GOT3 (cell line): Measurements from ENCODE around the gene ACTL6B.

ENCODE experiments used
- DNase-seq: peaks from one replicate; lab custom pipeline; 2025; ENCODE audit warnings: mixed read lengths; lab: John Stamatoyannopoulos, UW

Gene ACTL6B

DNA sequence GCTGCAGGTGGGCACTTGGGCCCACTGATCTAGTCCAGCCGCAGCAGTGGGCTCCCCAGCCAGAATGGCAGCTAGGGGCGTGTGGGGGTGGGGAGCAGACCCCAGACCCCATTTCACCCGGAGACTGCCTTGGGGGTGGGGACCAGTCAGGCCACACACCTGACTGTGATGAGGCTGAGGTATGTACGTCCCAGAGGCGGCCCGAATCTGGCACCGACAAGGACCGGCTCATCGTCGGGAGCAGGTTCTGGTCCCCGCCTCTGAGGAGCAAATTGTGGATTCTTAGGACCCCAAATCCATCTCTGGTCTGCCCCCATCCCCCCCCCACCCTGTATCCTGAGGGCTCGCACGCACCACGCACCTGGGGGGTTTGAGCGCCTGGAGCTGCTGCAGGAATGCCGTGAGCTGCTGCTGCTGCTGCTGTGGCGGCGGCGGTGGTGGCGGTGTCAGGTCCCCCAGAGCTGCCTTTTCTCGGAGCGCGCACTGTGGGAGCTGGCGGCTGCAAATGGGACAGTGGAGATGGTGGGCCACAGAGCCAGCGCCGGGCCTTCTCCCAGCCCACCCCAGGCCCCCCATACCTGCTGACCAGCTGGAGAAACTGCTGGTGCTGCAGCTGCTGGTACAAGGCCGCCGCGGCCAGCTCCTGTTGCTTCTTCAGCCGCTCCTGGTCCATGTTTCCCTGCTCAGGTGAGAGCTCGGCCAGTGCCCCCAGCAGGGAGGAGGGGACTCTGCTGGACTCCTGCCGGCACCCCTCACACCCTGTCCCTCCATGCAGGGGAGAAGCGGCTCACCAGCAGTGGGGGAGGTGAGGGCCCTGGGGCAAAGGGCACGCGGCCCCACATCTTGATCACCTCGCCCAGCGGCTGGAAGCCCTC is 27.6 kb upstream of the ACTL6B start:
- DNase-seq = no peak

- no peak for DNase-seq
These were observed 26.9 kb upstream of the ACTL6B start for GRCh38 chr7:100682991-100683658.

DNA sequence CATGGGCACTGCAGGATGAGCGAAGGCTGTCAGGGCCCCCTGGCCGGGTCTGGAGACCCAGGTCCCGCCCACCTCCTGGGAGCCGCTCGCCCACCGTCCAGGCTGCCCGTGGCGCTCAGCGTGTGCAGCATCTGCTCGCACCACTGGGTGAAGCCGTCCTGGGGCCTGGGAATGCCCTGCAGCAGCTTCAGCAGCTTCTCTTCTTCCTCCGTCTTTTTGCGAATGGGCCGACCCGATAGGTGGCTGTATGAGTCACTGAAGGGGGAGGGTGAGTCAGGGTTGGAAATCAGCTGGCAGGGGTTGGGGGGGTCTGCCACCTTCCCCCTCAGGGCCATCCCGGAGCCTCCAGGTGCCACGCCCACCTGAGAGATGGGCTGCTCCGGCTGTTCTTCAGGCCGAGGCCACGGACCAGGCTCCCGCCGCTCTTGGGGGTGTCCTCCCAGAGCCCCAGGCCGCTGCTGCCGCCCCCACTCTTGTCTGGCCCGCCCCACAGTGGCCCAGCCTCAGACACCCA is 26.0 kb upstream of the ACTL6B start:
- no peak for DNase-seq

GRCh38 chr7:100681491-100682227 is 25.4 kb upstream of the ACTL6B start:
- DNase-seq = no peak

DNA sequence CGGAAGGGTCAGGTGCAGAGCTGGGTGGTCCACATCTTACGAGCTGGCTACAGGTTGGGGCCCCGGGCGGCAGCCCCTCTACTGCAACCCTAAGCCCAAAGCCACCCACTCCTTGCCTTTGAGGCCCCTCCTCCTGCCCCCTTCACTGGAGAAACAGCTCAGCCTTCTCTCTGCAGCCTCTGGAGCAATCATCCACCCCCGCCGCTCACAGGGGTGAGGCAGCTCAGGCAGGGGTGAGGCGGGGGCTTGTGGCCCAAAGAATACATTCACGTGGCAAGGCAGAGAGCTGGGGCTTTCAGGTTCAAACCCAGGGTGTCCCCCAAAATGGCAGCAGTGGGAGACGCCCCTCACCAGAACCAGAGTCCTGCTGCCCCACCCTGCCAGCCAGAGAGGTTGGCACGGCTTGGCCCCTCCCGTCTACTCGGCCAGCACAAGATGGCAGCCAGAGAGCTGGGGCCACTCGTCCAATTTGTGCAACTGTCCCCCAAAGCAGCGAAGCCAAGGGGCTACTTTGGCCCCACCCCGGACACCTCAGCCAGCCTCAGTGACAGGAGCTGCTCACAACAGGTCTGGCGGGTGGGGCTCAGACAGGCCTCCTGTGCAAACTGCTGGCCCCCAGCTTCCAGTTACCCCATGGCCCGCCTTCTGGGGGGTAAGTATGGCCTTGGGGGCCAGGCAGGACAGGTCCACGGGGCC is 24.5 kb upstream of the ACTL6B start:
- no peak for DNase-seq

- DNase-seq = no peak
These were observed 23.8 kb upstream of the ACTL6B start for GRCh38 chr7:100679927-100680575.

DNA sequence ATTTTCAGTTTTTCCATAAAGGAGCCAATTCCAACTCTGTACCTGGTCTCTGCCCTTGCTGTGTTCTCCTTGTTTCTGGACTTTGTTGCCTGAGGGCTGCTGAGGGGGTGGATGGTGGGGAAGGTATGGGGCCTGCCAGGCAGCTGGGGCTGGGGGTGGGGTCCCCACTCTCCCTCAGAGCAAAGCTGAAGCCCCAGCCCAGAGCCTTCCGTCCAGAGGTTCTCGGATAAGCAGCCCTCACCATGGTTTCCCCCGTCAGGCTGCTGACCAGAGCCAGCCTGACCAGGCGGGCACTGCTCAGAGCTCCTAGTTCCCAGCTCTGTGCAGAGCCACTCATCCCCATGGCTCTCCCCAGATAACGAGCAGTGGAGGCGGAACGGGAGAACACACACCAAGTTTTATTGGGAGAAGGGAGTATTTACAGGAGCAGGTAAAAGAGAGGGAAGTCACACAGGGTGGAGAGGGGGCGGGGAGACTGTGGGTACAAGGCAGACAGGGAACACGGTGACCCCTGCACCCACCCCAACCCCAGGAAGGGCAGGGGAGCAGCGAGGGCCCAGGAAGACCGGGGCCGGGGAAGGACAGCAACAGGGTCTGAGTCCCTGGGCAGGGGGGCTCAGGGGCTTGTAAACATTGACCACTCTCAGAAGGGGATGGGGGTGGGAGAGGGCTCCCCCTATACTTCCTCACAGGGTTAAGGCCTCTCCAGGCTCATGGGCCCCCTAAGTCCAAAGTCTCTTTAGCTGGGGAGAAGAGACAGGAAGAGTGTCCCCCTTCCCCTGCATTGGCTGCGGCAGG is 23.1 kb upstream of the ACTL6B start:
- no peak for DNase-seq

DNA sequence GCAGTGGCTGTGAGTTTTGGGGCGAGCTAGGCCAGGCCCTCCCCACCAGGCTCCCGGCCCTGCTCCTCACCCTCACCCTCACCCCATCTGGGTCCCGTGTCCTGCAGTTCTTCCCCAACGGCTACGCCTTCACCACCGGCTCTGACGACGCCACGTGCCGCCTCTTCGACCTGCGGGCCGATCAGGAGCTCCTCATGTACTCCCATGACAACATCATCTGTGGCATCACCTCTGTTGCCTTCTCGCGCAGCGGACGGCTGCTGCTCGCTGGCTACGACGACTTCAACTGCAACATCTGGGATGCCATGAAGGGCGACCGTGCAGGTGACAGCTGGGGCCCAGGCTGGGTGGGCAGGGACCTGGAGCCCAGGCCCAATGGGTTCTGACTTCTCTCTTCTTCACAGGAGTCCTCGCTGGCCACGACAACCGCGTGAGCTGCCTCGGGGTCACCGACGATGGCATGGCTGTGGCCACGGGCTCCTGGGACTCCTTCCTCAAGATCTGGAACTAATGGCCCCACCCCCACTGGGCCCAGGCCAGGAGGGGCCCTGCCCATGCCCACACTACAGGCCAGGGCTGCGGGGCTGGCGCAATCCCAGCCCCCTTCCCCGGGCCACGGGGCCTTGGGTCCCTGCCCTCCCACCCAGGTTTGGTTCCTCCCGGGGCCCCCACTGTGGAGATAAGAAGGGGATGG is 22.2 kb upstream of the ACTL6B start:
- DNase-seq = no peak

GRCh38 chr7:100677308-100678267 is 21.3 kb upstream of the ACTL6B start:
- no peak for DNase-seq

- no peak for DNase-seq
These were observed 20.5 kb upstream of the ACTL6B start for GRCh38 chr7:100676501-100677306.

DNA sequence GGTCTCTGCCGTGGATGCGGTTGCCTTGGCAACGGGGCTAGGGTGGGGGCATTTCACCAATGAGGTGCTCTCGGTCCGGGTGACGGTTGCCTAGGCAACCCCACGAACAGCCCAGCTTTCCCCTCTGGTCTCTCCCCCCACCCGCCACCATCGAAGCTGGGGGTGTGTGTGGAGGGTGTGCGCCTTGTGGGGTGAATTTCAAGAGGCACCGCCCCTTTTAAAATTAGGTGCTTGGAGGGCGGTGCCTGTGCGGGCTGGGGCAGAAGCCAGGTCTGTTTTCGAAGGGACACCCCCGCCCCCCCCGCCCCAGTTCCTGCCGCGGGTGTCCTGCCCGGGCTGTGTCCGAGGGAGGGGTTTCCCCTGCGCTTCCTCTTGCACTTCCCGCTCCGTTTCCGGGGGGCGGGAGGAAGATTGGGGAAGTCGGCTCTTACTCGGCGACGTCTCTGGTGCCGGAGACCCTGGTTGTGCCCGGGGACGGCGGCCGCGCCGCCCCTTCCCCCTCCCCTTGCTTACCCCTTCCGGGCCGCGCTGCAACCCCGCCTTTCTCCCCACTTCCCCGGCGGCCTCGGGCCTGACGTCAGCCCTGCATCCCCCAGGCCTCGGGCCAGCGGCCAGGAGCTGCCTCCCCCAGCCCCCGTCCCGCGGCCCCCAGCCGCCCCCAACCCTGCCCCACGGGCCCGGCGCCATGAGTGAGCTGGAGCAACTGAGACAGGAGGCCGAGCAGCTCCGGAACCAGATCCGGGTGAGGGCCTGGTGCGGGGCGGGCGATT is 19.5 kb upstream of the ACTL6B start:
- no peak for DNase-seq

DNA sequence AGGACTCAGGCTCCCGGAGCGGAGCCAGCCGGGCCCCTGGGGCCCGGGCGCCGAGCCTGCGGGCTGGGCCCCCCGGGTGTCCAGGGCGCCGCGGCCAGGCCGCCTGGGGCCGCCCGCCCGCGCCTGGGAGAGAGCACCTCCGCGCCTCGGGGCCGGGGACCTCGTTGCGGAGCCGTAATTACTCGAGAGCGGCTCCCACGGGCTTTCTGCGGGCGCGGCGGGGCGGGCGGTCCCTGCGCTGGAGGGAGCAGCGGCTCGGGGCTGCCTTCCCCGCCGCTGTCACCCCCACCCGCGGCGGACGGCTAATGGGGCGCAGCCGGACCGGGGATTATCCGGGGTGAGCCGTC is 18.8 kb upstream of the ACTL6B start:
- no peak for DNase-seq

- DNase-seq = no peak
These were observed 18.3 kb upstream of the ACTL6B start for GRCh38 chr7:100674411-100675104.

DNA sequence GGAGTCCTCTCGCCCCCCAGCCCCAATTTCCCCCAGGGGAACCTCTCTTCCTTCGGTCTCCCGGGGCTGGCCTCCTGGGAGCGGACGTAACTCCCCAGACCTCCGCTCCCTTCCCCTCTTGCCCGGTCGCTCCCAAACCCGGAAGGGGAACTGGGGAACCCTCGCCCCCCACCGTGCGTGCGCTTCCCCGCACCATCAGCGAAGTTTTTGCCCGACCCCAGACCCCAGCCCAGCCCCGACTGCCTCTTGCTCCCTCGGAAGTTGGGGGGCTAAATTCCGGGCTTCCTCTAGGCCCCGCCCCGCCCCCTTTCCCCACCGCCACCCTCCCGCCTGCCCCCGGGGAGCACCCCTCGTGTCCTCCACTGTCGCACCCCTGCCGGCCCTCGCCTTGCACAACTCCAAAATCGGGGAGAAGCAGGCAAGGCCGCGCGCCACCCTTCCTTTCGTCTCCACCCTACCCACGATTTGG is 17.7 kb upstream of the ACTL6B start:
- DNase-seq = no peak

- peak; percentile 94 for DNase-seq
These were observed 17.2 kb upstream of the ACTL6B start, which contains the start of gene GNB2 for GRCh38 chr7:100673302-100673941. Gene GNB2, plus strand, starts transcription at chr7:100673740. Its CDS starts 2,526 bp downstream, at chr7:100676266.
